ENCODE results near the gene PRRC2B. TPM values are rescaled to one million over a fixed set of nuclear protein-coding genes. Genes with fewer than 3 reads are reported as not detected.

The PRRC2B gene
- total RNA-seq, 1 donor from 2014 or later, result 174 TPM

DNA sequence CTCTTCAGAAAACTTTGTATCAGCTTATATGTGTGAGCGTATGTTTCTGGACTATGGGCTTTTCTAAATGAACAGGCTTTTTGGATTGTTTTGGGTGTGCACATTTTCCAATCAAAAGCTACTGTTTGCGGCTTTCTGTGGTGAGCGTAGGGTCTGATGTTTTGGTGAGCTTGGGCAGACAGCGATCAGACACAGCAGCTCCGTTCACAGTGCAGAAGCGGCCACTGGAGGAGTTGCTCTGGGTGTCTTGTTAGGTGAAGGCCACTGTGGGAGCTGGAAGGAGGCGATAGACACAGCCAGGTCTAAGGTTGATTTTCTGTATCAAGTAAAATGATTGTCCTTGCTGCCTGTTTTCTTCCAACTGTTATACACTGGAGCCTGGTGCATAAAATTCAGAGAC, 11.1 kb downstream of the PRRC2B start:
- Mint-ChIP-seq H3K4me3 (ENCODE audit: low read depth) (peak overlapping the region; percentile 69), H3K4me1 (ENCODE audit: low read depth) (peaks cover 83% of the 10 kb centered on the region), H3K9me3 (no peaks in the 10 kb centered on the region), H3K36me3 (ENCODE audit: low read depth) (peaks cover 37% of the 10 kb centered on the region), H3K27me3 (ENCODE audit: low read depth) (no peaks in the 10 kb centered on the region), H3K27ac (peak overlapping the region; percentile 77)
- intact Hi-C loops (cut with micrococcal nuclease), result loop anchor here (5.0 kb wide), 3 partner anchors 33 to 327 kb away; no protein-coding TSS in a partner anchor
- DNase-seq (ENCODE audit: low spot score), result no peak

DNA sequence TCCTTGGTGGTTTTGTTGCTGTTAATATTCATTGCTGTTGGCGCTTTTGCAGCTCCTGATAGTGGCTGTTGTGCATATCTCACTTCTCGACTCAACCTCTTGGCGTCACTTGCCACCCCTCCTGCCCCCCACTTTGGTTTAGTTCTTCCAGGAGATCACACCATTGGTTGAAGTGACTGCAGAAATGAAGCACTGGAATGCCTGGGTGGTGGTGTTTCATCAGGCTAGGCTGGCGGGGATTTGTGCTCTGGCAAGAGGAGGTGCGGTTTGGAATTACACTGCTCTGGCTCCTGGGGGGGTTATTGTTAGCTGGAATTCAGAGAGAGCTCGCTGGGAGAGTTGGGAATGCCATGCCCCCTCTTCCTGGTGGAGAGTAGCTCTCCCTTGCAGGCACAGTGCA, 11.5 kb downstream of the PRRC2B start:
- H3K27me3 Mint-ChIP-seq (ENCODE audit: low read depth), result no peaks in the 10 kb centered on the region
- H3K27ac Mint-ChIP-seq, result peak overlapping the region; percentile 77
- no peak for DNase-seq (ENCODE audit: low spot score)
- H3K36me3 Mint-ChIP-seq (ENCODE audit: low read depth), result peaks cover 37% of the 10 kb centered on the region
- intact Hi-C loops (cut with micrococcal nuclease), result loop anchor here (5.0 kb wide), 3 partner anchors 33 to 327 kb away; no protein-coding TSS in a partner anchor
- peak overlapping the region; percentile 59 for H3K4me3 Mint-ChIP-seq (ENCODE audit: low read depth)
- peaks cover 84% of the 10 kb centered on the region for H3K4me1 Mint-ChIP-seq (ENCODE audit: low read depth)
- H3K9me3 Mint-ChIP-seq, result no peaks in the 10 kb centered on the region

DNA sequence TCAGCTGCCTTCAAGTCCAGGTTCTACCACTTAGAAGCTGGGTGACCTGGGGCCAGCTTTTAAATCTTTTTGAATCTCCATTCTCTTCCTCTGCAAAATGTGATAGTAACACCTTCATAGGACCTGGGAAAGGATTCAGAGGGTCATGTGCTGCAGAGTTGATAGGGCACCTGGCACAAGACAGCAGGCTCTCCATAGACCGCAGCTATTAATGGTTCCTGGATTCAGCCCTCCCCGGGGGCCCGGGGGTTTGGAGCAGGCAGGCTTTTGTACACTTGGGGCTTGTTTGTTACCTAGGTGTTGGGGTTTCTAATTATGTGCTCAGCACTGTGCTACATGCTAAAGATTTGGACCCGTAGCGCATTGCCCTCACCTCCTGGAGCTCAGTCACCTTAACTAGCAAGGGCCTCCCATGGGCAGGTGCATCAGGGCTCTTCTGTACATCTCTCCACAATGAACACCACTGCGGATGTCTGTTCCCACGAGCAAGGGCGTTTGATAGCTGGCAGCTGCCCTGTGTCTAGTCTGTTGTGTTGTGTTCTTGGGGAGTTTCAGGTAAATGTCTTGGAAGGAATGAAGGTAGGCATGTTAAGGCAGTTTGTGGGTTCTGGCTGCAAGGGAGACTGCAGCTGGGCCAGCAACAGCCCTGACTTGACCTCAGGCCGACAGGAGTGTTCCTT, 12.1 kb downstream of the PRRC2B start:
- DNase-seq (ENCODE audit: low spot score), result no peak
- Mint-ChIP-seq H3K4me3 (ENCODE audit: low read depth) (peak overlapping the region; percentile 70), H3K36me3 (ENCODE audit: low read depth) (peaks cover 34% of the 10 kb centered on the region), H3K4me1 (ENCODE audit: low read depth) (peaks cover 82% of the 10 kb centered on the region), H3K27me3 (ENCODE audit: low read depth) (no peaks in the 10 kb centered on the region), H3K27ac (peak overlapping the region; percentile 77), H3K9me3 (no peaks in the 10 kb centered on the region)
- intact Hi-C loops (cut with micrococcal nuclease), result loop anchor here (1.0 to 5.0 kb wide), 4 partner anchors 8 to 326 kb away; no protein-coding TSS in a partner anchor

DNA sequence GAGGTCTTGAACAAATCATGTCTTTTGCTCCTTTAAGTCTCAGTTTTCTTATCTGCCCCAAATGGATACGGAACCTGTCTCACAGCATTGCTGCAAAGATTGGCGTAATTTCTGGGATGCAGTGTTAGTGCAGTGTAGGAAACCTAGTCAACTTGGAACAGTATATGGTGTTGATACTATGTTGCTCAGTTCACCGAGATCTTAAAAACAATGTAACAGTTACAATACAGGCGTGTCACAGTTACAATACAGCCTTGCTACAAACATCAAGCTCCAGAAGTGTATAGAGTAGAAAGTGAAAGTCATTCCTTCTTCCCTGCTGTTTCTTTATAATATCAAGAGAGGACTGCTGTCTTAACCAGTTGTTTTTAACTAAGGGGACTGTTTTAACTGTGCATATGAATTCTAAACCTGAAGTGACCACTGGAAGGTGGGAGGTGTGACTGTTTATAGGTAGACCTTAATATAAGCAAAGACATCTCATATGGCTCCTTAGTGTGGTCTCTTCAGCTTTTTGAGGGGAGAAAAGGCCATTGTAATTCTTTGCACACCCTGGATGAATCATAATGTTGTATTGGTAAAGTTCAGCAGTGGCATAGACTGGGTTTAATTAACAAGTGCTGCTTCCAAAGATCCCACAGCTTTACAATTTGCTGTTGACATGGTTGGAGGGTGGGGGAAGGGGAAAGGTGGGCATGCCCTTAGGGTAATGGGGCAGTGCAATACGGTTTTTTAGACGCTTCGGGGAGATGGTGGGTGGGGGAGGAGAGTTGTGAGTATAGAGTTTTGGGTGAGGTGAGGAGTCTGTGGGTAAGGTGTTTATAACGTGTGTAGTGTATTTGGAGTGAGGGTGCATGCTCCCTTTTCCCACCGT, 12.9 kb downstream of the PRRC2B start:
- H3K4me3 Mint-ChIP-seq (ENCODE audit: low read depth), result peak overlapping the region; percentile 70
- intact Hi-C loops (cut with micrococcal nuclease), result loop anchor here (1.0 to 5.0 kb wide), 5 partner anchors 8 to 326 kb away; no protein-coding TSS in a partner anchor

DNA sequence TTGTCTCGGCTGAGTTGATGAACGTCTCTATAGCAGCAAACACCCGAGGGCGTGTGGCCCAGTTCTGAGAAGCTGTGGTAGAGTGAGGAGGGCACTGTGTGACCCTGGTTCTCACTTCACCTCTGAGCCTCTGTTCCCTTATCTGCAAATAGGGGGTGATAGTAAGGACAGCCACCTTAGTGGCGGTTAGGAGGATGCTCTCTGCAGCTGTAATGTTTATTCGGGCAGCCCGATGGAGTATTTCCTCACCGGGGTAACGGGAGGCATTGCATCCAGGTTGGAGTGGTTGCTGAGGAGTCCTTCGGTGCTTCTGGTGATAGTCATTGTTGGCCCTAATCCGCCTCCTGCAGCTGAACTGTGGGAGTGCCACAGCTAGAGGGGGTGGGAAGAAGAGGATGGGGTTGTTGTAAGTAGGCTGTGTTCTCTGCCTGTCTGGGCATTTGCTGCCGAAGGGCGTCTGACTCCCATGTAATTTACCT, 13.9 kb downstream of the PRRC2B start:
- Mint-ChIP-seq H3K4me3 (ENCODE audit: low read depth) (peak overlapping the region; percentile 70), H3K27me3 (ENCODE audit: low read depth) (no peaks in the 10 kb centered on the region), H3K36me3 (ENCODE audit: low read depth) (peaks cover 26% of the 10 kb centered on the region), H3K4me1 (ENCODE audit: low read depth) (peaks cover 77% of the 10 kb centered on the region), H3K9me3 (no peaks in the 10 kb centered on the region), H3K27ac (peak overlapping the region; percentile 77)
- intact Hi-C loops (cut with micrococcal nuclease), result loop anchor here (1.0 to 5.0 kb wide), 4 partner anchors 10 to 325 kb away; no protein-coding TSS in a partner anchor
- DNase-seq (ENCODE audit: low spot score), result no peak

More for the DNA sequence above, 12.9 kb downstream of the PRRC2B start:
- Mint-ChIP-seq H3K27ac (peak overlapping the region; percentile 77), H3K36me3 (ENCODE audit: low read depth) (peaks cover 30% of the 10 kb centered on the region), H3K4me1 (ENCODE audit: low read depth) (peaks cover 81% of the 10 kb centered on the region), H3K27me3 (ENCODE audit: low read depth) (no peaks in the 10 kb centered on the region), H3K9me3 (no peaks in the 10 kb centered on the region)
- DNase-seq (ENCODE audit: low spot score), result no peak

DNA sequence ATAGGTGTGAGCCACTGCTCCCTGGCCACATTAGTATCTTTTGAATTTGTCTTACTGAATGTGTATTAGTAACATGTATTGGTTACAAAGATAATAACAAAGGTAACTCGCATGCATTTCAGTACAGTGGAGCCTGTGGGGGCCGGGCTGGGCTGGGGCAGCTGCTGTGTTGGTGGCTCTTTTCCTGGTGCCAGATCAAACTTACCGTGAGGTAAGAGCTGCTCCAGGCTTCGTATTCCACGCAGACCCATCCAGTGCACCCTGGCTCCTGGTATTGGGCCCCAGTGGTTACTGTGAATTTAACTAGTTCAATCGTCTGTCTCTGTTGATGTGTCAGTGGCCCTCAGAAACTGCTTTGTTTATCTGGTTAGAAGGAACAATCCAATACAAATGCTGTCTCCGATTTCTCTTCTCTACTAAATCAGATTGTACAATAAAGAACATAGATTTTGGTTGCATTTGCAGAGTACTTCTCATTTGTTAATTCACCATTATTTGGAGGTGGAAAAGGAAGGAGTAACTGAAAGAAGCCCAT, 15.6 kb downstream of the PRRC2B start:
- Mint-ChIP-seq H3K27me3 (ENCODE audit: low read depth) (no peaks in the 10 kb centered on the region), H3K4me1 (ENCODE audit: low read depth) (peaks cover 76% of the 10 kb centered on the region), H3K36me3 (ENCODE audit: low read depth) (peaks cover 31% of the 10 kb centered on the region), H3K4me3 (ENCODE audit: low read depth) (peak overlapping the region; percentile 67), H3K9me3 (no peaks in the 10 kb centered on the region), H3K27ac (peak overlapping the region; percentile 83)
- DNase-seq (ENCODE audit: low spot score), result no peak
- intact Hi-C loops (cut with micrococcal nuclease), result loop anchor here (5.0 kb wide), 3 partner anchors 37 to 323 kb away; no protein-coding TSS in a partner anchor

DNA sequence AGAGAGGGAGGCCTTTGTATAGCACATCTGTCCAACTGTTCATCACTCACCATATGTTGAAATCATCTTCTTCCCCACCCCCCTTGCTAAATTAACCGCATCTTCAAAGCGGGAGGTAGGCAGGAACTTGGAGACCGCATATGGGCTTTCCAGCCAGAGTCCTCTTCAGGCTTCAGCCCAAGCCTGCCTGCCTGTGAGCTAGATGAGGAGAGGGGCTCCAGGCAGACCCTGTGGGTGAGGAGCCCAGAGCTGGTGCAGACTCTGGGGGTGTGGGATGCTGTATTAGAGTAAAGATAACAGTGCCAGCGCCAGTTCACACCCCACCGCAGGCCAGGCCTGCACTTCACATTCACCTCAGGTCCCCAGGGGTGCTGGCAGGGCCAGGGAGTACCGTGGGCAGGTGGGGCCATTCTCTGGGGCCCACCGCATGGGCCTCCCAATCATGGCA, 16.2 kb downstream of the PRRC2B start:
- peak overlapping the region; percentile 83 for H3K27ac Mint-ChIP-seq
- peak overlapping the region; percentile 67 for H3K4me3 Mint-ChIP-seq (ENCODE audit: low read depth)
- H3K36me3 Mint-ChIP-seq (ENCODE audit: low read depth), result peaks cover 31% of the 10 kb centered on the region
- H3K27me3 Mint-ChIP-seq (ENCODE audit: low read depth), result no peaks in the 10 kb centered on the region
- no peak for DNase-seq (ENCODE audit: low spot score)
- H3K4me1 Mint-ChIP-seq (ENCODE audit: low read depth), result peaks cover 73% of the 10 kb centered on the region
- intact Hi-C loops (cut with micrococcal nuclease), result loop anchor here (10.0 kb wide), 1 partner anchor 55 kb away; no protein-coding TSS in a partner anchor
- H3K9me3 Mint-ChIP-seq, result no peaks in the 10 kb centered on the region

DNA sequence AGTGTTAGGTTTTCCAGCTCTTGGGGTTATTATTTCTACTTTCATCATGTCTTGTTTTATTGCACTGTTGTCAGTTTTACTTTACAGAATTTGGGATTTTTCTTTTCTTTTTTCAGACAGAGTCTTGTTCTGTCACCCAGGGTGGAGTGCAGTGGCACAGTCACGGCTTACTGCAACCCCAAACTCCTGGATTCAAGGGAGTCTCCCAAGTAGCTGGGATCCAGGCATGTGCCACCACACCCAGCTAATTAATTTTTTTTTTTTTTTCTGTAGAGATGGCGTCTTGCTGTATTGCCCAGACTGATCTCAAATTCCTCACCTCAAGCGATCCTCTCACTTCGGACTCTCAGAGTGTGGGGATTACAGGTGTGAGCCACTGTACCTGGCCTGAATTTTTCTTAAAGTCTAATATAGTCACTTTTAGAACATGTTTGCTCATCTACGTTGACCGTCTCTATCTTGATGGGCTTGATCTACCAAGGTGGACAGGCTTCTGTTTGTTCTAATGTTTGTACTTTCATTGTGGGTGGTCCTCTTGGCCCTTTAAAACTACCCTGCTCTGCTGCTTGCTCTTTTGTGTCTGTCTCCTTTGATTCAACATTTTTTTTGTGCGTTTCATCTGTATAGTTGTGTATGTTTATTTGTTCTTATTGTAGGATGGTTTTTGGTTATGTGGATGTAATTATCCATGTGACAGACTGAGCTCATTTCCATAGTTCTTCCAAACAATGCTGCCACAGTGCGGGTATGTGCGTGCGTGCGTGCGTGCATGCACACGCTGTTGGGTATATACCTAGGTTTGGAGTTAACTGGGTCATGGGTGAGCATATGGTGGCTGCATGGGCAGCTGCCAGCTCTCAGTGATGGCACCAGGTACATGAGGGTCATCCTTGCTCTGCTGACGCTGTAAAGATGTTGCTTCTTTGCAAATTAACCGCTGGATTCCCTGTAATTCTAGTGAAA, 18.1 kb downstream of the PRRC2B start:
- H3K9me3 Mint-ChIP-seq, result no peaks in the 10 kb centered on the region
- H3K27me3 Mint-ChIP-seq (ENCODE audit: low read depth), result no peaks in the 10 kb centered on the region
- H3K4me1 Mint-ChIP-seq (ENCODE audit: low read depth), result peaks cover 68% of the 10 kb centered on the region
- no peak overlapping the region for H3K4me3 Mint-ChIP-seq (ENCODE audit: low read depth)
- no peak for DNase-seq (ENCODE audit: low spot score)
- peak overlapping the region; percentile 19 for H3K27ac Mint-ChIP-seq
- peaks cover 38% of the 10 kb centered on the region for H3K36me3 Mint-ChIP-seq (ENCODE audit: low read depth)
- intact Hi-C loops (cut with micrococcal nuclease), result loop anchor here (10.0 kb wide), 1 partner anchor 57 kb away; no protein-coding TSS in a partner anchor

DNA sequence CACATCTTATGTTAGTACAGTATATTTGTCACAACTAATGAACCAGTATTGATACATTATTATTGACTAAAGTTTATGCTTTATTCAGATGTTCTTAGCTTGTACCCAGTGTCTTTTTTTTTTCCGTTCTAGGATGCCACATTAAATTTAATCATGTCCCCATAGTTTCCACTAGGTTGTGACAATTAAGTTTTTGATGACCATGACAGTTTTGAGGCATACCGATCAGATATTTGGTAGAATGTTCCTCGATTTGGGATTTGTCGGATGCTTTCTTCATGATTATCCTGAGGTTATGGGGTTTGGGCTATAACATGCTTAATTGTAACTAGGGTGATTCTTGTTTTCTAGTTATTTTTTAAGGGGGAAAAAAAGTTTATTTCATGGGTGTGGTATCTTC, 22.6 kb downstream of the PRRC2B start:
- DNase-seq (ENCODE audit: low spot score), result no peak
- H3K27me3 Mint-ChIP-seq (ENCODE audit: low read depth), result no peaks in the 10 kb centered on the region
- intact Hi-C loops (cut with micrococcal nuclease), result loop anchor here (10.0 kb wide), 1 partner anchor 62 kb away; no protein-coding TSS in a partner anchor
- H3K27ac Mint-ChIP-seq, result peak overlapping the region; percentile 84
- H3K4me1 Mint-ChIP-seq (ENCODE audit: low read depth), result peaks cover 73% of the 10 kb centered on the region
- H3K9me3 Mint-ChIP-seq, result no peaks in the 10 kb centered on the region
- no peak overlapping the region for H3K4me3 Mint-ChIP-seq (ENCODE audit: low read depth)
- H3K36me3 Mint-ChIP-seq (ENCODE audit: low read depth), result peaks cover 58% of the 10 kb centered on the region

DNA sequence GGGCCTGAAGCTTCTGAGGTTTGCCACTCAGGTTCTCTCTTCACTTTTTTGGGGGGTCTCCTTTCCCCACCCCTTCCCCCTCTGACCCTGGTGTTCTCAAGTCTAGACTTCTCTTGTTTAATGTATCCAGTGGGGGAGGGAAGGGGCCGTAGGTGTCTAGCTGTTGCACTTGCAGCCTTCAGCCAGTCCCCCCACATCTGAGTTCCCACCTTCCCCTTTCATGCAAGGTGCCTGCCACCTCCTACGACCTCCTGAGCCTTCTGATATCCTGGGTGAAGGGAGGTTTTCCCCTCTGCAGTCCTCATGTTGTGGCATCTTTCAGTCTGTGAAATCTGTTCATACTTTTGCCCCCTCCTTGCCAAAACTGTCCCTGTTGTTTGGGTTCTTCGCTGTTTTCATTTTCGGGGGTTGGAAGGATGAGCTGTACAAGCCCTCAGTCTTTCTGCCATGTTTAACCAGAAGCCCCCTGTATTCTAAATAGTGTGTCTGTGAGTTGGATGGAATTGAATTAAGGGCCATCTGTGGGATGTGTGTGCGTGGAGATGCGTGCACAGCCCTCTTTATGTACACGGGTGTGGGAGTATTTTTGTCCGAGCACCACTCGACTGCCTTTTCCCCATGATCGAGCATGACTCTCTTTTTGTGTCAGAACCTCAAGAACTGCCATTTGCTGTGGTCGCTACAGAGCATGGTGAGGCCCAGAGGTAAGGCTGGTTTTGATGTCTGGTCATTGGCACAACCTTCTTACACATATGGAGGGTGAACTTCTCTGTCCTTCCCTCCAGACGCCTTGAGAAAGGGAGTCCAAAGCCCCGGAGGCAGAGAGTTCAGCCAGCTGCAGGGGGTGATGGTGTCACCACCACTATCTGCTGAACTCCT, 23.6 kb downstream of the PRRC2B start:
- H3K36me3 Mint-ChIP-seq (ENCODE audit: low read depth), result peaks cover 58% of the 10 kb centered on the region
- peak overlapping the region; percentile 74 for H3K4me3 Mint-ChIP-seq (ENCODE audit: low read depth)
- no peaks in the 10 kb centered on the region for H3K9me3 Mint-ChIP-seq
- intact Hi-C loops (cut with micrococcal nuclease), result loop anchor here (1.0 to 10.0 kb wide), 3 partner anchors 10 to 63 kb away; no protein-coding TSS in a partner anchor
- DNase-seq (ENCODE audit: low spot score), result no peak
- peak overlapping the region; percentile 84 for H3K27ac Mint-ChIP-seq
- peaks cover 72% of the 10 kb centered on the region for H3K4me1 Mint-ChIP-seq (ENCODE audit: low read depth)
- no peaks in the 10 kb centered on the region for H3K27me3 Mint-ChIP-seq (ENCODE audit: low read depth)
